NCI-H128 (cell line): ENCODE results near the gene C3orf33.

Source experiments
- DNase-seq: peaks from one replicate; lab custom pipeline; 2025; ENCODE audit not compliant: unreplicated experiment; lab: John Stamatoyannopoulos, UW

C3orf33 gene

GRCh38 chr3:155785662-155786295 is 20.3 kb downstream of the C3orf33 start:
- no peak for DNase-seq

- no peak for DNase-seq
These were observed 23.6 kb downstream of the C3orf33 start for GRCh38 chr3:155782390-155782953.

- no peak for DNase-seq
These were observed 25.8 kb downstream of the C3orf33 start for GRCh38 chr3:155780291-155780690.

GRCh38 chr3:155778462-155778861 is 27.6 kb downstream of the C3orf33 start:
- DNase-seq, result no peak

GRCh38 chr3:155772801-155773200 is 33.3 kb downstream of the C3orf33 start:
- no peak for DNase-seq

GRCh38 chr3:155771126-155771525 is 35.0 kb downstream of the C3orf33 start:
- no peak for DNase-seq

GRCh38 chr3:155766206-155766605 is 39.9 kb downstream of the C3orf33 start:
- DNase-seq, result no peak

- DNase-seq, result no peak
These were observed 42.1 kb downstream of the C3orf33 start for GRCh38 chr3:155763870-155764463.

GRCh38 chr3:155760653-155761052 is 45.4 kb downstream of the C3orf33 start:
- no peak for DNase-seq

GRCh38 chr3:155757577-155757976 is 48.5 kb downstream of the C3orf33 start:
- no peak for DNase-seq

- DNase-seq, result no peak
These were observed 52.9 kb downstream of the C3orf33 start for GRCh38 chr3:155753038-155753639.

- no peak for DNase-seq
These were observed 57.3 kb downstream of the C3orf33 start for GRCh38 chr3:155748611-155749365.

- DNase-seq, result no peak
These were observed 58.2 kb downstream of the C3orf33 start for GRCh38 chr3:155747946-155748290.

GRCh38 chr3:155747286-155747945 is 58.7 kb downstream of the C3orf33 start:
- no peak for DNase-seq

GRCh38 chr3:155746703-155747102 is 59.4 kb downstream of the C3orf33 start:
- no peak for DNase-seq

- DNase-seq, result peak; percentile 49
These were observed 60.1 kb downstream of the C3orf33 start for GRCh38 chr3:155745795-155746550.

GRCh38 chr3:155744626-155745324 is 61.3 kb downstream of the C3orf33 start, which contains the start of gene PLCH1:
PLCH1 (minus strand) TSS chr3:155745071; CDS start chr3:155704224, 40,847 bp downstream.
- DNase-seq, result peak; percentile 66

GRCh38 chr3:155744010-155744625 is 62.0 kb downstream of the C3orf33 start:
- peak; percentile 58 for DNase-seq

- DNase-seq, result no peak
These were observed 62.5 kb downstream of the C3orf33 start for GRCh38 chr3:155743606-155744005.
